ENCODE measurements around the gene PEX26.
A peak's percentile ranks its signal among the peaks of the same experiment; 100 is the strongest.
"Not testable (repeated sequence)": the region's sequence is repeated elsewhere in the genome, so short reads cannot be mapped to it uniquely, and the experiment has no call there.

The PEX26 gene

DNA sequence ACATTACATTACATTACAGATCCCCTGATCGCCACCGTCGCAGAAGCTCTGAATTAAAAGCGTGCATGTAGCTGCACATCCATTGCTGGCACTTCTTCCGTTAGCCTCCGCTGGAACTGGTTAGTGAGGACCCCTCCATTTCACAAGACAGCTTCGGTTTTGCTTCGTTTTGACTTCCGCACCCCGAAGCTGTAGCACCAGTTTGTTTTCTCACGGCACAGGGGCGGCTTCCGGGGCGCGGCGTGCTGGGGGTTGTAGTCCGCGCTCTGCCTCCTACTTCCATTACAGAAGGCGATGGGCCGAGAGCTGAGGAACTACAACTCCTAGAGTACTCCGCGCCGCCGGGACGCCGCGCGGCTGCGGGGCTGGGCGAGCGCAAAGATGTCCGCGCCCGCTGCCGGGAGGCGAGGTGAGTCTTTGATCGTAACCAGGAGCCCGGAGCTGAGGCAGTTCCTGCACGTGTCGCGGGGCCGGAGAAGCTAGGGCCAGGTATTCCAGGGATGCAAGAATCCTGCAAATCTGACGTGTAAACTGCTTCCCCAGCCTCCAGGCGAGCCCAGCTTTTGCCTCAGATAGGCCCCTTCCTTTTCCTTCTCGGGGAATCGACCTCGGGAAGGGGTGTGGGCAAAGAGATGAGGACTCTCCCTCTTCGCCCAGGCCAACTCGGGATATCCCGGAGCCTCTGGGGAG lies at the start of gene PEX26:
Gene PEX26 (plus strand): TSS at position 352 of the 690 bp plus-strand sequence. CDS start 387 bp downstream, outside the sequence.
- DNase-seq: peak; percentile 95

GRCh38 chr22:18028817-18029527 lies 48.8 kb upstream of the PEX26 start:
- DNase-seq: no peak

DNA sequence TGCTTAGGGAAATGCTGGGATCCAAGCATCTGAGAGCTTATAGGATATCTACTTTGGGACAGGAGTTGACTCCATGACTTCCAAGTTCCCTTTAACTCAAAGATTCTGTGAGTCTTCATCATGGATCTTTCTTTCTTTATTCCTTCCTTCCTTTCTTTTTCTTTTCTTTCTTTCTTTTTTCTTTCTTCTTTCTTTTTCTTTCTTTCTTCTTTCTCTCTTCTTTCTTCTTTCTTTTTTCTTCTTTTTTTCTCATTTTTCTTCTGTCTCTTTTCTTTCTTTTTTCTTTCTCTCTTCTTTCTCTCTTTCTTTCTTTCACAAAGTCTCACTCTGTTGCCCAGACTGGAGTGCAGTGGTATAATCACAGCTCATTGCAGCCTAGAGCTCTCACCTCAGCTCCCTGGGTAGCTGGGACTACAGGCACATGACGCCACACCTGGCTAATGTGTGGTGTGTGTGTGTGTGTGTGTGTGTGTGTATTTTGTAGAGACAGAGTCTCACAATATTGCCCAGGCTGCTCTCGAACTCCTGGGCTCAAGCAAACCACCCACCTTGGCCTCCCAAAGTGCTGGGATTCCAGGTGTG lies 48.0 kb upstream of the PEX26 start:
- DNase-seq: no peak

GRCh38 chr22:18031695-18032454 lies 45.9 kb upstream of the PEX26 start:
- DNase-seq: no peak

DNA sequence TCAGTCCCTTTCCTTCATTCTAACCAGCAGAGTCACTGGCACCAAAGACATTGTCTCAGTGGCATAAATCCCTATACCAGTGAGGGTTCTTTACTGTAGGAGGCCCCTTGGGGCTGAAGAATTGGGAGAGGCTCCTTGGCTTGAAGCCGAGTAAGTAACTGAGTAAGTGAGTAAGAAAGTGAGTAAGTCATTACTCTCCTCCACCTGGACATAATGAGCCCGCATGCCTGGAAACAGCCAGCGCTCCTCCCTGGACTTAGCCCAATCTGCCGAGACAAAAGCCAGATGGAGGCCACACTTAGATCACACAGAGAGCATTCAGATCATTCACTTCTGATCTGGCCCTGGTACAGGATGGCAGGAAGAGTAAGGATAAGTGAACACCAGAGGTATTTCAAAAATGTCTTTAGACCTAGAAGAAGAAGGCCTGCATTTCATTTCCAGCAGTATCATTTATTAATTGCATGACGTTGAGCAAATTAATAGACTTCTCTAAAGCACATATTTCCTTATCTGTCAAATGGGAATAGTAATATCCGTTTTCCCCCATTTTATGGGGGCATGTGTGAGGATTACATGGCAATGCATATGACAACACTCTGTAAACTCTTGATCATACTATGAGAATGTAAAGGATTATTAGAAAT lies 45.2 kb upstream of the PEX26 start:
- DNase-seq: no peak

GRCh38 chr22:18033204-18033998 lies 44.4 kb upstream of the PEX26 start:
- no peak for DNase-seq

GRCh38 chr22:18034076-18034475 lies 43.7 kb upstream of the PEX26 start:
- DNase-seq: no peak

DNA sequence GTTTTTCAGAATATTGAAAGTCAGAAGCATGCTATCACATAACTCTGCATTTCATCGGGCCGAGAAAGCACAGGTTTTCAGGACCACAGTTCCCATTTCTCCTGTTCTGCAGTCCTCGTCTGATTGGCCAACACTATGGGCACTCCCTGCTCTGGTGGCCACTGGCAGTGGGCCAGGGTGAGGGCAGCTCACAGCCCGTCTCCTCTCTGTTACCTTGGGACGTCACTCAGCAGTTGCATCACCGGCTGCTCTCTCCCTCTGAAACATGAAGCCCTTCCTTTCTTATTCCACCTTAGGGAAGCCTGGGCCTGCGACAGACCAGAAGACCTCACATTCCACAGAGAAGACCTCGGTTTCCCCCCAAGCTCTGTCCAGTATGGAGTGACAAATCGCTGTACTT lies 42.0 kb upstream of the PEX26 start:
- DNase-seq: no peak

- not testable (repeated sequence) for DNase-seq
These were observed 36.9 kb upstream of the PEX26 start for GRCh38 chr22:18040898-18041297.

DNA sequence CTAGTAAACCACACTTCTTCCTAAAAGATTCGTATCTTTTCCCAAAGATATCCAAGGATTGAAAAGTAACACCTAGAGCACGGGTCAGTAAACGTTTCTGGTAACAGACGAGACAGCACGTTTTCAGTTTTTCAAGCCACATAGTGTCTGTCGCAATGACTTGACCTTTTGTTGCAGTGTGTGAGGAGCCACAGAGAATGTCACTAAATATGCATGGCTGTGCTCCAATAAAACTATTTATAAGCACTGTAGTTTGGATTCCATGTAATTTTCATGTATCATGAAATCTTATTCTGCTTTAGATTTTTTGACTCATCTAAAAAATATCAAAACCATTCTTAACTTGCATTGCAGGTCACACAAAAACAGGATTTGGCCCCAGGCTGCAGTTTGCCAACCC lies 35.1 kb upstream of the PEX26 start:
- no peak for DNase-seq

DNA sequence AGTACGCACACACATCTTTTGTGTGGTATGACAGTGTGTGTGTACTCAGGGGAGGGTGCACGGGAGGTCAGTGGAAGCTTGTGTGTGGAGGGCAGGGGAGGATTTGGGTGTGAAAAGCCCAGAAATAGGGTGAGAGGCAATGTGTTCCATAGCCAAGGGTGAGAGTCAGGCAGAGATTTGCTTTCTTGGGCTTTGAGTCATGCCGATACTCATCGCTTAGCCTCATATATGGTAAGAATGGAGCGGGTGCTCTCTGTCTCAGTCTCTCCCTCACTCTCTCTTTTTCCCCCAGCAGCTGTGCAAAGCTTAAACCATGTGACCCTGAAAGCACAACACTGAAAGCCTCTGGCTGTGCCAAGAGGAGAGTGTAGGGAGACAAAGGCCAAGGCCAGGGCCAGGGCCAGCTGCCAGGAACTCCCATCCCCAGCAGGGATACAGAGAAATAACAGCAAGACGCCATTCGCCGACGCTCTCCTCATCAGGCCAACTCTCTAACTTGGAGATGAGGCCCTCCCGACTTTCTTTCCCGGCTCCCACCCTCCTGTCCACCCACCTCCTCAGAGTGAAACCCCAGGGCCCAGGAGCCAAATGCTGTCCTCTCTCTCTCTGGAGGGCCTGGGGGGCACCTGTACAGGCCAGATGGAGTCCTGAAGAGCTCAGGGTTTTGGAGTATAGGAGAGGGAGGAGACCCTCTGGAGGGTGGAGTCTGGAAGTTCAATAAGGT lies 33.1 kb upstream of the PEX26 start:
- no peak for DNase-seq

DNA sequence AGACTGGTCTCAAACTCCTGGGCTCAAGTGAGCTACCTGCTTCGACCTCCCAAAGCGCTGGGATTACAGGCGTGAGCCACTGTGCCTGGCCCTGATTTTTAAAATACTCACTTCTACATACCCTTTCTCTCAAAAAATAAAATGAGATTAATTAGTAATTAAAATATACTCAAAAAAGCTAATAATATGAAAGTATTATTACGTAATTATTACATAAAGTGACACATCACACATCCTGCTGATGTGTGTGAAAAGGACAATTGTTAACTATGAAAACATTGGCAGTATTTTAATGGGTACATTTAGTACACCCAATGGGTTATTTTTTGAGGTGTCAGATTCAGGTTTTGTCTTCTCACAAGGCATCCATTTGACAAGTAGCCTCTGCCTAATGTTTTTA lies 32.0 kb upstream of the PEX26 start:
- no peak for DNase-seq

DNA sequence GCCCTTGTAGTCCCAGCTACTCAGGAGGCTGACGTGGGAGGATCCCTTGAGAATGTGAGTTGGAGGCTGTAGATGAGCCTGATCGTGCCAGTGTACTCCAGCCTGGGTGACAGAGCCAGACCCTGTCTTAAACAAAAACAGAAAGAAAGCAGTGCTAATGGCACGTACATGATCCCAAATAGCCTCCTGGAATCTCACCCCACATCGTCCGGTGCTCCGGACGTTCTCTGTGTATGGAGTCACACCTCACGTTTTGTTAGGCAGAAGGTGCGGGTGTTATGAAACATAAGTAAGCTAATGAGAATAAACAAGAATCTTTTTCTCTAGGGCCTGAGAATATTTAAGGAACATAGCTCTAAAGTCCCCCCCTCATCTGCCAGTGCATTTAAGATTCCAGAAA lies 29.7 kb upstream of the PEX26 start:
- DNase-seq: no peak

DNA sequence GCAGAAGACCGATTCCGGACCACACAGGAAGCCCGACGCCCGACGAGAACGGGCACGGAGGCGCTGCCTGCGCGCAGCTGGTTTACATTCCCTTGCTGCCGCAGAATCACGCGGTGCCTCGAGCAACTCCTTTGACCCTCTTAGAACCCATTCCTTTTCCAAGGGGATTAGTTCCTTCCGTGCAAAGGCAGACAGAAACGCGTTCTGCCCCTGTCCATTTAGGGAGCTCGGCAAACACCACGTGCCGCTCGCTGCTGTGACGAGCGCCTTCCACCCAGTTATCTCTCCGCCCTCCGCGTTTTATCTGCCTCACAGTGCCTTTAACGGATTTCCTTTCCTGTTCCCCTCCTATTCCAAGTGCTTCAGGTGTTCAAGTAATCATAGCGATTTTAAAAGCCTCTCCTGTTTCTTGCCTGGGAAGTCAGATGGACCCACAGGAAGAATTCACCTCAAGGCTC lies 29.3 kb upstream of the PEX26 start:
- DNase-seq: no peak

GRCh38 chr22:18050065-18050464 lies 27.7 kb upstream of the PEX26 start:
- no peak for DNase-seq

DNA sequence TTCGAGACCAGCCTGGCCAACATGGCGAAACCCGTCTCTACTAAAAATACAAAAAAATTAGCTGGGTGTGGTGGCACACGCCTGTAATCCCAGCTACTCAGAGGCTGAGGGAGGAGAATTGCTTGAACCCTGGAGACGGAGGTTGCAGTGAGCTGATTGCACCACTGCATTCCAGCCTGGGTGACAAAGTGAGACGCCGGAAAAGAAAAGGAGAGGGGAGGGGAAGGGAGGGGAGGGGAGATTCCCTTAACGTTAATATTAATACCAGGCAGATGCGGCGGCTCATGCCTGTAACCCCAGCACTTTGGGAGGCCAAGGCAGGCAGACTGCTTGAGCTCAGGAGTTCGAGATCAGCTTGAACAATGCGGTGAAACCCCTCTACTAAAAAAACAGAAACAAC lies 26.7 kb upstream of the PEX26 start:
- not testable (repeated sequence) for DNase-seq

GRCh38 chr22:18053216-18053946 lies 24.4 kb upstream of the PEX26 start:
- not testable (repeated sequence) for DNase-seq

DNA sequence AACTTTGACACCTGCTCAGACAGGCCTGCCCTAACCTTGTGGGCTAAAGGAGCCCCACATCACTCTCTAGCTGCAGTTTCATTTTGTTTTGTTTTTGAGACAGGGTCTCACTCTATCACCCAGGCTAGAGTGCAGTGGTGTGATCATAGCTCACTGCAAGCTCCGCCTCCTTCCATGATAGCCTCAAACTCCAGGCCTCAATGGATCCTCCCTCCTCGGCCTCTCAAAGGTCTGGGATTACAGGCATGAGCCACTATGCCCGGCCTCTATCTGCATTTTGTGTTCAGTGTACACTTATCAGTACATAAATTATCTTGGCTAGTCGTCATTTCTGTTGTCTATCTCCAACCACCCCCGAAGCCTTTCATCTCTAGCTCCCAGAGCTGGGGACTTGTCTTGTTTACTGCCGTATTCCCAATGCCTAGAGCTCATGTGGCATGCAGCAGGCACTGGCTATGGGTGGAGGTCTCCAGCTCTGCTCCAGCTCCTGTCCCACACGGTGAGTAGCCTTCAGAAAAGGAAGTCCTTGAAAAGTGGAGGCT lies 22.1 kb upstream of the PEX26 start:
- no peak for DNase-seq

GRCh38 chr22:18056161-18056666 lies 21.6 kb upstream of the PEX26 start:
- no peak for DNase-seq
